ENCODE measurements around the gene CDKAL1. TPM values are rescaled to one million over a fixed set of nuclear protein-coding genes. Genes with fewer than 3 reads are reported as not detected.

CDKAL1 gene
- total and polyA plus RNA-seq, 2 of the 8 experiments (the other 6 are each of a cell fraction or from before 2014, with no cell fraction given): 8.4 to 24.6 TPM

- TF ChIP-seq, protein P1, sequence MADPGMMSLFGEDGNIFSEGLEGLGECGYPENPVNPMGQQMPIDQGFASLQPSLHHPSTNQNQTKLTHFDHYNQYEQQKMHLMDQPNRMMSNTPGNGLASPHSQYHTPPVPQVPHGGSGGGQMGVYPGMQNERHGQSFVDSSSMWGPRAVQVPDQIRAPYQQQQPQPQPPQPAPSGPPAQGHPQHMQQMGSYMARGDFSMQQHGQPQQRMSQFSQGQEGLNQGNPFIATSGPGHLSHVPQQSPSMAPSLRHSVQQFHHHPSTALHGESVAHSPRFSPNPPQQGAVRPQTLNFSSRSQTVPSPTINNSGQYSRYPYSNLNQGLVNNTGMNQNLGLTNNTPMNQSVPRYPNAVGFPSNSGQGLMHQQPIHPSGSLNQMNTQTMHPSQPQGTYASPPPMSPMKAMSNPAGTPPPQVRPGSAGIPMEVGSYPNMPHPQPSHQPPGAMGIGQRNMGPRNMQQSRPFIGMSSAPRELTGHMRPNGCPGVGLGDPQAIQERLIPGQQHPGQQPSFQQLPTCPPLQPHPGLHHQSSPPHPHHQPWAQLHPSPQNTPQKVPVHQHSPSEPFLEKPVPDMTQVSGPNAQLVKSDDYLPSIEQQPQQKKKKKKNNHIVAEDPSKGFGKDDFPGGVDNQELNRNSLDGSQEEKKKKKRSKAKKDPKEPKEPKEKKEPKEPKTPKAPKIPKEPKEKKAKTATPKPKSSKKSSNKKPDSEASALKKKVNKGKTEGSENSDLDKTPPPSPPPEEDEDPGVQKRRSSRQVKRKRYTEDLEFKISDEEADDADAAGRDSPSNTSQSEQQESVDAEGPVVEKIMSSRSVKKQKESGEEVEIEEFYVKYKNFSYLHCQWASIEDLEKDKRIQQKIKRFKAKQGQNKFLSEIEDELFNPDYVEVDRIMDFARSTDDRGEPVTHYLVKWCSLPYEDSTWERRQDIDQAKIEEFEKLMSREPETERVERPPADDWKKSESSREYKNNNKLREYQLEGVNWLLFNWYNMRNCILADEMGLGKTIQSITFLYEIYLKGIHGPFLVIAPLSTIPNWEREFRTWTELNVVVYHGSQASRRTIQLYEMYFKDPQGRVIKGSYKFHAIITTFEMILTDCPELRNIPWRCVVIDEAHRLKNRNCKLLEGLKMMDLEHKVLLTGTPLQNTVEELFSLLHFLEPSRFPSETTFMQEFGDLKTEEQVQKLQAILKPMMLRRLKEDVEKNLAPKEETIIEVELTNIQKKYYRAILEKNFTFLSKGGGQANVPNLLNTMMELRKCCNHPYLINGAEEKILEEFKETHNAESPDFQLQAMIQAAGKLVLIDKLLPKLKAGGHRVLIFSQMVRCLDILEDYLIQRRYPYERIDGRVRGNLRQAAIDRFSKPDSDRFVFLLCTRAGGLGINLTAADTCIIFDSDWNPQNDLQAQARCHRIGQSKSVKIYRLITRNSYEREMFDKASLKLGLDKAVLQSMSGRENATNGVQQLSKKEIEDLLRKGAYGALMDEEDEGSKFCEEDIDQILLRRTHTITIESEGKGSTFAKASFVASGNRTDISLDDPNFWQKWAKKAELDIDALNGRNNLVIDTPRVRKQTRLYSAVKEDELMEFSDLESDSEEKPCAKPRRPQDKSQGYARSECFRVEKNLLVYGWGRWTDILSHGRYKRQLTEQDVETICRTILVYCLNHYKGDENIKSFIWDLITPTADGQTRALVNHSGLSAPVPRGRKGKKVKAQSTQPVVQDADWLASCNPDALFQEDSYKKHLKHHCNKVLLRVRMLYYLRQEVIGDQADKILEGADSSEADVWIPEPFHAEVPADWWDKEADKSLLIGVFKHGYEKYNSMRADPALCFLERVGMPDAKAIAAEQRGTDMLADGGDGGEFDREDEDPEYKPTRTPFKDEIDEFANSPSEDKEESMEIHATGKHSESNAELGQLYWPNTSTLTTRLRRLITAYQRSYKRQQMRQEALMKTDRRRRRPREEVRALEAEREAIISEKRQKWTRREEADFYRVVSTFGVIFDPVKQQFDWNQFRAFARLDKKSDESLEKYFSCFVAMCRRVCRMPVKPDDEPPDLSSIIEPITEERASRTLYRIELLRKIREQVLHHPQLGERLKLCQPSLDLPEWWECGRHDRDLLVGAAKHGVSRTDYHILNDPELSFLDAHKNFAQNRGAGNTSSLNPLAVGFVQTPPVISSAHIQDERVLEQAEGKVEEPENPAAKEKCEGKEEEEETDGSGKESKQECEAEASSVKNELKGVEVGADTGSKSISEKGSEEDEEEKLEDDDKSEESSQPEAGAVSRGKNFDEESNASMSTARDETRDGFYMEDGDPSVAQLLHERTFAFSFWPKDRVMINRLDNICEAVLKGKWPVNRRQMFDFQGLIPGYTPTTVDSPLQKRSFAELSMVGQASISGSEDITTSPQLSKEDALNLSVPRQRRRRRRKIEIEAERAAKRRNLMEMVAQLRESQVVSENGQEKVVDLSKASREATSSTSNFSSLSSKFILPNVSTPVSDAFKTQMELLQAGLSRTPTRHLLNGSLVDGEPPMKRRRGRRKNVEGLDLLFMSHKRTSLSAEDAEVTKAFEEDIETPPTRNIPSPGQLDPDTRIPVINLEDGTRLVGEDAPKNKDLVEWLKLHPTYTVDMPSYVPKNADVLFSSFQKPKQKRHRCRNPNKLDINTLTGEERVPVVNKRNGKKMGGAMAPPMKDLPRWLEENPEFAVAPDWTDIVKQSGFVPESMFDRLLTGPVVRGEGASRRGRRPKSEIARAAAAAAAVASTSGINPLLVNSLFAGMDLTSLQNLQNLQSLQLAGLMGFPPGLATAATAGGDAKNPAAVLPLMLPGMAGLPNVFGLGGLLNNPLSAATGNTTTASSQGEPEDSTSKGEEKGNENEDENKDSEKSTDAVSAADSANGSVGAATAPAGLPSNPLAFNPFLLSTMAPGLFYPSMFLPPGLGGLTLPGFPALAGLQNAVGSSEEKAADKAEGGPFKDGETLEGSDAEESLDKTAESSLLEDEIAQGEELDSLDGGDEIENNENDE (IDR thresholded peaks at IDR 0.05; ENCODE audit: insufficient replicate concordance, low read length): no peak
- TF ChIP-seq SIN3A (conservative IDR thresholded peaks at IDR 0.05 in 1 of 2, IDR thresholded peaks at IDR 0.05 in 1 of 2; ENCODE audit: low read depth in 1 of 2, low read length in 2 of 2) (no peak), EGR1 (IDR thresholded peaks at IDR 0.05; ENCODE audit: borderline replicate concordance, low read depth, low read length) (no peak)
These were observed 207.2 kb downstream of the CDKAL1 start (continued) for GRCh38 chr6:20741490-20741889.

All from H1 (cell line).